ENCODE measurements around the gene TLE3.

Gene TLE3

DNA sequence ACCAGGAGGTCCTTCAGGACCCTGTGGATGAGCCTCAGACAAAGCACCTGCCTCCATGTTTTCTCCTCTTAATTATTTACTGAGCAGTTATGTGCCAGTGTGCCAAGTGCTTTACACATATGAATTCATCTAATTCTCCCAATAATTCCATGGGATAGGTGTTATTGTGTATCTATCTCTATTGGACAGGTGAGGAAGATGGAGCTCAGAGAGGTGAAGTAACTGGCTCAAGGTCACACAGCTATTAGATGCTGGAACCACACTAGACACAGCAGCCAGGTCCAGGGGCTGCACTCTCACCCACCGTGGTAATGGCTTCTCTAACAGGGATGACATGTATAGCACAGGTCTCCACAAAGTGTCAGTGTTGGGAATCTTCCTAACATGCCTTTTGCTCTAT is 70.2 kb downstream of the TLE3 start:
- in situ Hi-C loops (cut with HindIII; ENCODE audit: low pct_unique_long_range_greater_than_20kb, low sequenced_read_pairs): no loop called here
- DNase-seq (ENCODE audit: low read depth in 1 of 2, low spot score in 1 of 2): no peak
- TF ChIP-seq JUND (IDR thresholded peaks at IDR 0.05; ENCODE audit: low read depth): no peak

DNA sequence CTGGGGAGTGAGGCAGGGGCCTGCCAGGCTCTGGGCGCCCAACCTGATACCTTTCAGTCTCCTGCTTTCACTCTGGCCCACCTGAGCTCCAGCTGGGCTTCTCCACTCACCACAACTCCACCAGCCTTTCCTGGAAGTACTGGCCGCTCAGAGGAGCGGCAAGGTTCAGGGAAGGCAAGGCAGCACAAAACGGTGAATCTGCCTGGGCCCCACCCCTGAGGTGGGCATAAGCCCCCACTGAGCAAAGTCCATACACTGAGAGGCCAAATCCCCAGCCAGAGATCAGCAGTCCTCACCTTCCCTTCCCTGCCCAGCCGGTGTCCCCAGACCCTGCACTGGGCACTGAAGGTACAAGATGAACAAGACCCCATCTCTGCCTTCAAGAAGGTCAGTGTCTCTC is 70.7 kb downstream of the TLE3 start:
- TF ChIP-seq JUND (IDR thresholded peaks at IDR 0.05; ENCODE audit: low read depth): no peak
- in situ Hi-C loops (cut with HindIII; ENCODE audit: low pct_unique_long_range_greater_than_20kb, low sequenced_read_pairs): no loop called here
- DNase-seq (ENCODE audit: low read depth in 1 of 2, low spot score in 1 of 2): no peak

DNA sequence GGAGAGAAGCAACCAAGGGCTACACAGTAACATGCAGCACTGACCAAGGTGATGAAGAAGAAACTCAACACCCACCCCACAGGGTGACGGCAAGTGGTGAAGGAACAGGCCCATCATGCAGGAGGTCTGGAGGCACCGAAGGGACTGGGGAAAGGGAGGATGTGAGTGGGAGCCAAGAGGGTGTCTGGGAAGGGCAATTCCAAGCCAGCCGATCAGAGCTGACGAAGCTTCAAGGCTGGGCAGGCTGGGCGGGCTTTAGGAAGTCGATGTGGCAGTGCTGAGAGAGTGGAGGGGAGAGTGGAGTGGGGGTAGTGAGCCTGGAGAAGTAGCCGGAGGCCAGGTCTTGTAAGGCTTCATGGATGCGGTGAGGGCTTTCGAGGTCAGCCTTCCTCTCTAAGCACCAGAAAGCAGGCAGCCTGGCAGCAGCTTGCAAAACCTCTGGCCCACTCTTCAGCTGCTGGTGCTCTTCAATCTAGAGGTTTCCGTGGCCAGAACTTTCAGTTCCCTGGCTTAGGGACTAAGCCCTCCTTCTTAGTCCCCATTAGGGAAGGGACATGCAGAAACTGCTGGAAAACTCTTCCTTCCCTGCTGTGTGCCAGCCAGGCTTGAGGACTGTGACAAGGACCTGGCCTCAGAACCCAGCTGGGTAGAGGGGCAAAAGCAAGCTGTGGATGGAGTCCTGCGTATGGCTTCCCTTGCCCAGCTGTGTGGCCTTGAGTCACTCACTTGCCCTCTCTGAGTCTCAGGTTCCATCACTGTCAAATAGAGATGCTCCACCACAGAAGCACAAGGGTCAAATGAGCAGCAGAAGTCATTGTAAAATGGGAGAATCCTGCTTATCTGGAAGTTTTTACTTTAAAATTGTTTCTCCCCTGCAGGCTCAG is 72.1 kb downstream of the TLE3 start:
- no peak for DNase-seq (ENCODE audit: low read depth in 1 of 2, low spot score in 1 of 2)
- TF ChIP-seq JUND (IDR thresholded peaks at IDR 0.05; ENCODE audit: low read depth): no peak
- in situ Hi-C loops (cut with HindIII; ENCODE audit: low pct_unique_long_range_greater_than_20kb, low sequenced_read_pairs): no loop called here

DNA sequence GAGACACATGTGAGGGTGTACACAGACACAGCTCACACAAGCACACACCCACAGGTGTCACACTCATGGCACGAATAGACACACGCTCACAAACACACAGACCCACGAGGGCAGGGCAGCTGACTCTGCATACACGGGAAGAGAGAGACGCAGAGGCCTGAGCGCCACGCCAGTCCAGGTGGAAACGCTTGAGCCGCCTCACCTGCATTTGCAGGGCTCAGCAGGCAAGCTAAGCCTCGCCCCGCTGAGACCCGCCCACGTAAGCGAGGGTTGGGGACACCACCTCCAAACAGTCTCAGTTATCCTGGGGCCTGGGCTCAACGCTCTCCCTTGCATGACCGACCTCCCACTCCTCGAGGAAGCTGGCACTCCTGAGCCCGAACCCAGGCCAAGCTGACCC is 73.2 kb downstream of the TLE3 start:
- in situ Hi-C loops (cut with HindIII; ENCODE audit: low pct_unique_long_range_greater_than_20kb, low sequenced_read_pairs): no loop called here
- no peak for DNase-seq (ENCODE audit: low read depth in 1 of 2, low spot score in 1 of 2)
- TF ChIP-seq JUND (IDR thresholded peaks at IDR 0.05; ENCODE audit: low read depth): no peak

DNA sequence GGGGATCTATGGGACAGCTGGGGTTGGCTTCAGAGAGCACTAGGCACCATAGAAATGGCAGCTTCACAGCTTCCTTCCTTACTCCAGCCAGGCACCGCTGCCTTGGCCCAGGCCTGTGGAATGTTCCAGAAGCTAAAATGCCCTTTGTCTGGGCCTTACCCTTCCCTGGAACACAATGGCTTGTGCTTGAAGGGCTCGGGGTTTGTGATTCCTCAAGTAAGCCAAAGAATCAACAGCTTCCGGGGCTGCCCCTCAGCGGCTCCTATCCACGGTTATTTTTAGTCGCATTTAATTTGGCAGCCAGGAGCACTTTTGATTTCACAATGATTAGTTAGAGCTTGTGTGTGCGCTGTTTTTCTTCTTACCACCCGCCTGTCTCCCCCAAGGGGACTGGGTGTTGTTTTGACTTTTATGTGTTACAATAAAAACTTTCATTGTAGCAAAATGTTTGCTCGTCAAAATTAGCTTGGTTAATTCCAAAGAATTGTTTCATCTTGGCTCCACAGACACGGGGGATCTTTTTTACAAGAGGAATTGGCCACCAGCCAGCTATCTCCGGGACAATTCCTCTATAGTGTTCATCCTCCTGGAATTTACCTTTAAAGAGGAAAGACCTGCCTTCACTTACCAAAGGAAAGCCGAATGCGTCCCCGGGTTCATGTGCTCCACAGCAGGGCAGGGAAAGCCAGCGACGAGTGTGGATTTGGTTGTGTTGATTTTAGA is 73.8 kb downstream of the TLE3 start:
- no peak for TF ChIP-seq JUND (IDR thresholded peaks at IDR 0.05; ENCODE audit: low read depth)
- no peak for DNase-seq (ENCODE audit: low read depth in 1 of 2, low spot score in 1 of 2)
- in situ Hi-C loops (cut with HindIII; ENCODE audit: low pct_unique_long_range_greater_than_20kb, low sequenced_read_pairs): no loop called here

DNA sequence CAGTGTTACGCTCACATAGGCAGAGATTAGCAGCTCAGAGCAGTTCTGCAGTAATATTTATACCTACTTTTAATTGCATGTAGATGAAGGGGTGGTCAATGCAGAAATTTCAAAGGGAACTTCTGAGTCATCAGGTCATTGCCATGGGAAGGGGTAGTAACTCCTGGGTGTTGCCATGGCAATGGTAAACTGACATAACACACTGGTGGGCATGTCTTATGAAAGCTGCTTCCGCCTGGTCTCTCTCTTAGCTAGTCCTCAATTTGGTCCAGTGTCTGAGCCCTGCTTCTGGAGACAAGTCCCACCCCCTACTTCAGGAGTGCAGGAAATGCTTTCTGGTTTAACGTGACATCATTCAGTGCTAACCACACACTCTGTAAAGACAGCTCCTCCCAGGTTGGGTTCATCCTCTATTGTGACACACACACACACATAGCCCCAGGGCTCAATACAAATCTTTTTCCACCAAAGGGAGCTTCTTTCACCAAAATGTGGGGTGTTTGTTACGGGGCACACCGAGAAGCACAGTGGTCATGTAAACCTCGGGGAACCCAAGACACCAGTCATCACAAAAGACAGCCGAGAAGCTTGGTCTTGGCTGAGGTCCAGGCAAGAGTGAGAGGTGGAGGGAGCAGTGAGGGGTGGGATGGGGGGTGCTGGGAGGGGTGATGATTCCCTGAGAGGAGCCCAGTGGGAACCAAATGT is 74.5 kb downstream of the TLE3 start:
- no peak for TF ChIP-seq JUND (IDR thresholded peaks at IDR 0.05; ENCODE audit: low read depth)
- in situ Hi-C loops (cut with HindIII; ENCODE audit: low pct_unique_long_range_greater_than_20kb, low sequenced_read_pairs): no loop called here
- DNase-seq (ENCODE audit: low read depth in 1 of 2, low spot score in 1 of 2): peak in 1 of 2 experiments; percentile 55

DNA sequence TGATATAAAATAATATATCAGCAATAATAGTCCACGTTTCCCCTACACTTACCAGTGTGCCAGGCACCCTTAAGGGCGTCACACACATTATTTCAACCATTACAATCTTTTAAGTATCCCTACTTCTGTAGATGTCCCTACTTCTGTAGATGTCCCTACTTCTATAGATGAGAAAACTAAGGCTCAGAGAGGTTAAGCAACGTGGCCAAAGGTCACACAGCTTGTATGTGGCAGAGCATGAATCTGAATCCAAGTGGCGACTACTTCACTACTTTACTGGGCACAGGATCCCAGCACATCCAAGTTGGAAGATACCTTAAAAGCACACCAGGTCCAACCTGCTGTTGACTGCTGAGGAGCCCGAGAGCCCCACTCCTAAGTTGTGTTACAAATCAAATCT is 77.5 kb downstream of the TLE3 start:
- DNase-seq (ENCODE audit: low read depth in 1 of 2, low spot score in 1 of 2): no peak
- in situ Hi-C loops (cut with HindIII; ENCODE audit: low pct_unique_long_range_greater_than_20kb, low sequenced_read_pairs): no loop called here
- no peak for TF ChIP-seq JUND (IDR thresholded peaks at IDR 0.05; ENCODE audit: low read depth)

DNA sequence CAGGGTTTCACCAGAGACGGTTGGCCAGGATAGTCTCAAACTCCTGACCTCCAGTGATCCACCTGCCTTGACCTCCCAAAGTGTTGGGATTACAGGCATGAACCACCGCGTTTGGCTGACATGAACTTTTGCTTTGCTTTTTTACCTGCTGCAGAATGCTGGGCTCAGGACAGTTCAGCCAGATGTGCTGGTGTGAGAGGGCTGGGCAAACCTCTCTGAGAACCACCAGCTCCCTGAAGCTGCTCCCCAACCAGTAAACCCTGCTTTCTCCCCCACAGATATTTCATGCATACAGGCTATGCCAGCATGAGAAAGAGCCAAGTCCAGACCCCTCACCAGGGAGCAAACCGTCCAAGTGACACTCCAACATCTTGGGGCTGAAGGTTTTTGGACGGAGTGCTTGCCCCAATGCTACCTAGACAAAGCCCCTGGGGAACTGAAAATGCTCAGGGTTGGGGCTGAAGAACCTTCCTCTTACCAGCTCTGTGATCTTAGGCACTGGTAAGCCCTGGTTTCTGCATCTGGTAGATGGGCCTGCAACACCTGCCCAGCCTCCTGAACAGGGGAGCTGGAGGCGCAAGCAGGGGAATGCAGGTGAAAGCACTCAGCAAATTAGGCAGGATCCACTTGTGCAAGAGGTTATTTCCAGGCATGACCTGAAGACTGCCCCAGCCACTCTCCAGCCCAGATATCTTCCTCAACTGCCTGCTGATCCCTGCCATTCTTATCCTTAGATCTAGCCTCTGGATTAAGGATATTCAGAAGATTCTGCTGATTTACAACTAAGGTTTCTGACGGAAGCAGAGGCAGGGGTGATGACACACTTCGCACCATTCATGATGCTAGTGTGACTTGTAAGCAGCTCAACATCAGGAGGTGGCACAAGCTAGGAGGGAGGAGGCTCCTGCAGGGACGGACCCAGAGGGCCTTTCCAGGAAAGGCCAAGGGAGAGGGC is 78.8 kb downstream of the TLE3 start:
- DNase-seq (ENCODE audit: low read depth in 1 of 2, low spot score in 1 of 2): no peak
- in situ Hi-C loops (cut with HindIII; ENCODE audit: low pct_unique_long_range_greater_than_20kb, low sequenced_read_pairs): no loop called here
- no peak for TF ChIP-seq JUND (IDR thresholded peaks at IDR 0.05; ENCODE audit: low read depth)

DNA sequence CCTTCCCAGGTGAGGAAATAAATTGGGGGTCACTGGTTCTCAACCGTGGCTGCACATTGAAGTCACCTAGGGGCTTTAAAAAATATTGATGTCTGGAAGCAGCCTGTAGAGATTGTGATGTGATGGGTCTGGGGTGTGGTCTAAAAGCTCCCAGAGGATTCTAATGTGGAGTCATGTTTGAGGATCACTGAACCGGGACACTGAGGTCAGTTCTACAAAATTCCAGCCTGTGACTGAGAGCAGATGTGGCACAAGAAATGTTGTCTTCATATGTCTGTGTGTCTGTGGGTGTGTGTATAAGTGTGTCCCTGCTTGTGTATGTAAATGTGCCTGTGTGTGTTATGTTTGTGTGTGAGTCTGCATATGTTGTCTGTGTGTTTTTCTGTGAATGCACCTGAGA is 79.9 kb downstream of the TLE3 start:
- in situ Hi-C loops (cut with HindIII; ENCODE audit: low pct_unique_long_range_greater_than_20kb, low sequenced_read_pairs): no loop called here
- TF ChIP-seq JUND (IDR thresholded peaks at IDR 0.05; ENCODE audit: low read depth): no peak
- DNase-seq (ENCODE audit: low read depth in 1 of 2, low spot score in 1 of 2): no peak

DNA sequence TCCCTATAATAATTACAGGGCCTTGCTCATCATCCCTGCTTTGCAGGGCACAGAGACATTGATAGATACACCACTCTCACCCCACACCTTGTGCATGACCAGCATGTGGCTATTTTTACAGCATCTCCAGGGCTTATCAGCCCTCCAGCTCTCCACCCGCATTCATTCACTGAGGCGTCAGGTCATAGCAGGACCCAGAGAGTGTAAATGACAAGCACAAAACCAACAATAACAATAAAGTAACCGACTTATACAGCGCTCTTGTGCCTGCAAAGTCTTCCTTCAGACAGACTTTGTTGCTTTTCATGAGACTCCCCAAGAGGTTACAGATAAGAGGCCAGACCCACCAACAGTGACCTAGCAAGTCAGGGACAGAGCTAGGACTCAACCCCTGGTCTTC is 80.7 kb downstream of the TLE3 start:
- TF ChIP-seq JUND (IDR thresholded peaks at IDR 0.05; ENCODE audit: low read depth): no peak
- in situ Hi-C loops (cut with HindIII; ENCODE audit: low pct_unique_long_range_greater_than_20kb, low sequenced_read_pairs): no loop called here

DNA sequence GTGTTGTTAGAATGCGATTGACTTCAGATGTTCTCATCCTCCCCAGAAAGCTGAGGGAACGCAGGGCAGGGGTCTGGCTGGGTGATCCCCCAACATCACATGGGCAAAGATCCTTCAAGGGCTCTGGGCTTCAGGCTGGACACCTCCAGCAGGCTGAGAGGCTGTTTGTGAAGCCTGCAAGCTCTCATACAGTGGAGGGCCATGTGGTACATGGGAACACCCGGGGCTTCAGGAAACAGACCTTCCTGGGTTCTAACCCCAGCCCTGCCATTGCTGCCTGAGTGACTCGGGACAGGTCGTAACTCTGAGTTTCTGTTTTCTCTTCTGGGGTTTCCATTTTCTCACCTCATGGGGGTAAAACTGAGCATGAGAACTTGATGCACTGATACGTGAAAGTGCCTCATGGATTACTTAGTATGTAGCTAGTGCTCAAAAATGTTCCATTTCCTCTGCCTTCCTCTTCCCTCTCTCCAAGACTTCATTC is 81.2 kb downstream of the TLE3 start:
- in situ Hi-C loops (cut with HindIII; ENCODE audit: low pct_unique_long_range_greater_than_20kb, low sequenced_read_pairs): no loop called here
- no peak for DNase-seq (ENCODE audit: low read depth in 1 of 2, low spot score in 1 of 2)
- TF ChIP-seq JUND (IDR thresholded peaks at IDR 0.05; ENCODE audit: low read depth): no peak

More for the DNA sequence above, 80.7 kb downstream of the TLE3 start:
- no peak for DNase-seq (ENCODE audit: low read depth in 1 of 2, low spot score in 1 of 2)

All from T47D (cell line).